Panc1 (cell line): ENCODE data around the gene FAM219B.

Experiments used
- CTCF ChIP-seq: fragments of 450-650 bp; IDR thresholded peaks from 2 replicates; pipeline ENCODE4 v1.5.1; 2017; ENCODE audit warnings: mild to moderate bottlenecking
- POLR2AphosphoS5 ChIP-seq: IDR thresholded peaks from 2 replicates; pipeline ENCODE4 v1.6.1; 2012; ENCODE audit warnings: mild to moderate bottlenecking, low read depth, low read length, moderate library complexity
- REST ChIP-seq, 2 experiments: IDR thresholded peaks; 2 replicates each; pipeline ENCODE4 v1.6.1; 2011 to 2012; ENCODE audit warnings: low read depth in 2 of 2, control low read depth in 1 of 2, low read length in 1 of 2, mild to moderate bottlenecking in 1 of 2, moderate library complexity in 1 of 2; ENCODE audit not compliant: insufficient read depth in 1 of 2
- SIN3A ChIP-seq: IDR thresholded peaks from 2 replicates; pipeline ENCODE4 v1.6.1; 2012; ENCODE audit warnings: low read depth, mild to moderate bottlenecking, low read length, moderate library complexity, borderline replicate concordance; ENCODE audit not compliant: insufficient read depth
- TCF7L2 ChIP-seq: IDR thresholded peaks from 2 replicates; pipeline ENCODE4 v1.6.1; 2011; ENCODE audit warnings: mild to moderate bottlenecking, low read depth, low read length, inconsistent platforms

- no peak for TF ChIP-seq CTCF
- TF ChIP-seq TCF7L2, result no peak
- TF ChIP-seq REST (IDR thresholded peaks at IDR 0.05; ENCODE audit: insufficient read depth in 1 of 2, low read depth in 2 of 2, low read length in 1 of 2), result no peak
- no peak for TF ChIP-seq POLR2AphosphoS5
- TF ChIP-seq SIN3A, result no peak
These were observed 38.6 kb downstream of the FAM219B start for GRCh38 chr15:74868059-74868458.
